Testis (tissue), 2 donors: ENCODE measurements around the gene L3MBTL3.

Experiments
- CTCF ChIP-seq, 3 experiments: fragments of 450-650 bp in 2 of 3; fragments of 200-600 bp in 1 of 3; sonication (generic) in 1 of 3; IDR thresholded peaks; one replicate each; pipeline ENCODE4 v1.5.1; 2016 to 2019; ENCODE audit warnings: antibody characterized with exemption in 3 of 3, mild to moderate bottlenecking in 2 of 3, moderate library complexity in 1 of 3
- POLR2A ChIP-seq: fragments of 450-650 bp; IDR thresholded peaks from one replicate; pipeline ENCODE4 v1.6.1; 2017; ENCODE audit warnings: antibody characterized with exemption, mild to moderate bottlenecking, moderate library complexity

GRCh38 chr6:129978148-129978916, 40.0 kb upstream of the L3MBTL3 start:
- TF ChIP-seq CTCF (IDR thresholded peaks at IDR 0.05) (no peak), POLR2A (no peak)
